ENCODE data around the gene CFAP54.
A peak's percentile ranks its signal among the peaks of the same experiment; 100 is the strongest.
"Not testable (repeated sequence)": the region's sequence is repeated elsewhere in the genome, so short reads cannot be mapped to it uniquely, and the experiment has no call there.

Gene CFAP54

DNA sequence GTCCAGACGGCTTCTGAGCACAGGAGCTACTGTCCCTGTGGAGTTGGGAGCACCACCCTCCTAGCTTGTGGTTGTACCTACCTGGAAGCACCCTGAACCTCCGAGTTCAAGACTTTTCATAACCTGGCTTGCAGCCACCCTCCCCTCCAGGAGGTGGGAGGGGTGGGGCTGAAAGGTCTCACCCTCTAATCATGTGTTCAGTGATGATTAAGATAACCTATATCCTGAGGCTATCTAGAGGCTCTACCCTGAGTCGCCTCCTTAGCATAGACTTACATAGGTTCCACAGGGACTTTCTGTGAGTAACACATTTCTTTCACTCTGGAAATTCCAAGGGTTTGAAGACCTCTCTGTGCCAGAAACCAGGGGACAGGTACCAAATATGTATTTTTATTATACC, 146.5 kb downstream of the CFAP54 start:
- no peak for DNase-seq

- no peak for DNase-seq
Measured at GRCh38 chr12:96636895-96637294, 147.5 kb downstream of the CFAP54 start.

- DNase-seq: no peak
Measured at GRCh38 chr12:96648923-96649322, 159.5 kb downstream of the CFAP54 start.

DNA sequence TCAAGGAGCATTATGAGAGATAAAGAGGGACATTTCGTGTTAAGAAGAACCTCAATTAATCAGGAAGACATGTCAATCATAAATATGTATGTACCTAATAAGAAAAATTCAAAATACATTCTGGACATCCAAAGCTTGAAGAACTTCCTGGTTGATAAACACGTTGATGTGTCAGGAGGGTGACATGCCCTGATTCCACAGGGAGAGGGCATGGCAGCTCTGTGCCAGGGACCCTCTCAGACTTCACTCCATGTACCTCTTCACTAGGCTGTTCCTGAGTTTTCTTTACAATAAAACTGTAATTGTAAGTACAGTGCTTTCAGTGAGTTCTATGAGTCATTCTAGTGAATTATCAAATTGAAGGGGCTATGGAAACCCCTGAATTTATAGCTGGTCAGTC, 163.5 kb downstream of the CFAP54 start:
- no peak for DNase-seq

- no peak for DNase-seq
Measured at GRCh38 chr12:96658075-96658474, 168.7 kb downstream of the CFAP54 start.

DNA sequence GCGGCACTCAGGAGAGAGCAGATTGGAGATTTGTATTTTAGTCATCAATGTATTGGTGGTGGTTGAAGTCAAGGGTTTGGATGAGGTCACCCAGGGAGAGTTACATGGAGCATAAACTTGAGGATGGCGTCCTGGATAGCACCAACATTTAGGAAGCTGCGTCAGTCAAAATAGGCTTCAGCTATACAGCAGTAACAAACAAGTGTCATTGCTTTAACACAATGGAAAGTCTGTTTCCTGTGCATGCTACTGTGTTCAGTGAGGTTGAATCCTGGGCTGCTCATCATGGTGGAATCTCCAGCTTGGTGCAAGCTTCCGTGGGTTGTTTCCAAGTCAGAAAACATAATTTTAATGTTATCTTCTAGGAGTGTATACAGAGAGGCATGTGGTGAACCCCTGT, 180.4 kb downstream of the CFAP54 start:
- no peak for DNase-seq

DNA sequence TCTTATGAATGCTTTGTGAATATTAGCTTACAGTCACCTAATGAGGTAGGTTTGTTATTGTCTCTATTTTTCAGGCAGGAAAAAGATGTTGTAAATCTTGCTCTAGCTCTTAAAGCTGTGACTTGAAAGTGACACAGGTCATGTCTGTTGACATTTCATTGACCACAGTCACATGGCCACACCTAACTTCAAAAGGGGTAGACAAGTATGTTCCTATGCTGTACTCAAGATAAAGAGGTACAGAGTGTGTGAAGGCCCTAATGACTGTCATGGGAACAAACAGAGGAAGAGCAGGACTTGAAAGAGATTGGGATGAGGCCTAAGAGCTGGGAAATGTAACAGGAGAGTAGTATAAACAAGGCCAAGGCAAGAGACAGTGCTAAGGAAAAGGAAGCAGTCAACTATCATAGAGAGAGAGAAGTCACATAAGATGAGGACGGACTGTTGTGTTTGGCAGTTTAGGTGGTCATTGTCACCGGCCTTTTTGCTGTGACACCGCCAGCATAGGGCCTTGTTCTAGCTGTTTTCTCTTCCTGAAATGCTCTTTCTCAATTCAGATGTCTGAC, 181.0 kb downstream of the CFAP54 start:
- DNase-seq: no peak

- not testable (repeated sequence) for DNase-seq
Measured at GRCh38 chr12:96675519-96675918, 186.1 kb downstream of the CFAP54 start.

GRCh38 chr12:96677363-96677762, 188.0 kb downstream of the CFAP54 start:
- DNase-seq: no peak

GRCh38 chr12:96687719-96688118, 198.3 kb downstream of the CFAP54 start:
- no peak for DNase-seq

DNA sequence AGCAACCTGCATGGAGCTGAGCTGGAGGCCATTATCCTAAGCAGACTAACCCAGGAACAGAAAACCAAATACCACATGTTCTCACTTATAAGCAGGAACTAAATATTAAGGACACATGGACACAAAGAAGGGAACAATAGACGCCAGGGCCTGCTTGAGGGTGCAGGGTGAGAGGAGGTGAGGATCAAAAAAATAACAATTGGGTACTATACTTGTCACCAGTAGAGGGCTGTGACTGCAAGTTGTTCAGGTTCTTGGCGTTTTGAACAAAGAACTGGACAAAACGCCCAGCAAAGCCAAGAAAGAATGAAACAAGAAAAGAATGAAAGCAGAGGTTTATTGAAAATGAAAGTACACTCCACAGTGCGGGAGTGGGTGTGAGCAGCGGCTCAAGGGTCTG, 209.1 kb downstream of the CFAP54 start:
- DNase-seq: no peak

DNA sequence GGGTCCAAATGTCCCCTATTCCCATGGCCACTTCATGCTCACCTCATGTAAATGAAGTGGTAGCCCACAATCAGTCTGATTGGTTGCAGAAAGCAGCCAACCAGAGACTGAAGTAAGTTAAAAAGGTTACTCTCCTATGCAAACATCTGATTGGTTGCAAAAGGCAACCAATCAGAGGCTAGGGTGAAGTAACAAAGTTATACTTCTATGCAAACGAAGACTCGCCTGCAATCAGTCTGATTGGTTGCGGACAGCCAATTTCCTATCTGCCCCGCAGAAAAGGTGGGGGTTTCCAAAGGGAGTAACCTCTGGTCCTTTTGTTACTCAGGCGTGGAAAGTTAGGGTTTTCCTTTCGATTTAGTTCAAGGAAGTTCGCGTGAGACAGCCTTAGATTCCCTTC, 209.6 kb downstream of the CFAP54 start:
- DNase-seq: no peak

DNA sequence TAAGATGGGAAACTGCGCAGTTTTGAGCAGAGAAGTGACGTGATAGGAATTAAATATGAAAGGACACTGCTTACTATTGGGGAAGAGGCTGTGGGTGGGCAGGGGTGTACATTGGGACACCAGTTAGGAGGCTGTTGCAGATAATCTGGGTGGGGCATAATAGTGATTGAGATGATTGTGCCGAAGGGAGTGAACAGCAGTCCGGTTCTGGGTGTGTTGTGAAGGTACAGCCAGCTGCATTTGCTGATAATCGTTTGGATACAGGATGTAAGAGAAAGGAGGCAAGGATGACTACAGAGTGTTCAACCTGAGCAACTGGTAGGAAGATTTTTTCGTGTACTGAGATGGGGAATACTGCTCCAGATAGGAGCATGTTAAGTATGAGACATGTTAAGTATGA, 212.5 kb downstream of the CFAP54 start:
- no peak for DNase-seq

- DNase-seq: no peak
Measured at GRCh38 chr12:96710127-96710745, 220.9 kb downstream of the CFAP54 start.

DNA sequence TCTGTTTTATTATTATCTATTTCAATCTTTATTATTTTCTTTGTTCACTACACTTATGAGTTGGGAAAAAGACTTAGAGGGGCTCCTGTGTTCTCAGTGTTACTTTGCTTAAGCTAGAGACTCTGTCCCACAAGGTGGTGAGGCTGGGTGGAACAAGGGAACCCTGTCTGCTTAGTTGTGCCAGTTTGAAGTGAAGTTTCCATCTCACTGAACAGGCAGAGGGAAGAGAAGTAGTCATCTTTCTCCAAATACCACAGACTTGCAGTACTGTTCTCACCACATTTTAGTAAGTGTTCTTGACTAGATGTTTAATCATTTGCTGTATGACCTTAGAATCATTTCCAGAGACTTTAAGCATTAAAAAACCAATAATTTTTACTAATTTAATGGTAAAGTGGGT, 222.0 kb downstream of the CFAP54 start:
- no peak for DNase-seq

DNA sequence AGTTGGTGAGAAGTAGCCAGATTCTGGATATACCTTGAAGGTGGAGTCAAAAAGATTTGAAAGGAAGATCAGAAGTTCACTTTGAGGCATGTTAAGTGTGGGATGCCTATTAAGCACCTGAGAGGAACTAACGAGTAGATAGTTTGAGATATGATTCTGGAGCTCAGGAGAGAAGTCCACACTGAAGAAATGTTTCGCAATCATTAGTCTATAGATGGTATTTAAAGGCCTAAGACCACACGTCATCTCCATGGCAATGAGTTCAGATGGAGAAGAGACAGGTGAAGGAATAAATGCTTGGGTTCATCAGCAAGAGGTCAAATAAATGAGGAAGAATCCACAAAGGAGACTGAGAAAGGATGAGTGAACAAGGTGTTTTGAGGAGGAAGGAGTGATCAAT, 224.8 kb downstream of the CFAP54 start:
- no peak for DNase-seq

GRCh38 chr12:96719660-96720362, 230.4 kb downstream of the CFAP54 start:
- peak; percentile 19 for DNase-seq

DNA sequence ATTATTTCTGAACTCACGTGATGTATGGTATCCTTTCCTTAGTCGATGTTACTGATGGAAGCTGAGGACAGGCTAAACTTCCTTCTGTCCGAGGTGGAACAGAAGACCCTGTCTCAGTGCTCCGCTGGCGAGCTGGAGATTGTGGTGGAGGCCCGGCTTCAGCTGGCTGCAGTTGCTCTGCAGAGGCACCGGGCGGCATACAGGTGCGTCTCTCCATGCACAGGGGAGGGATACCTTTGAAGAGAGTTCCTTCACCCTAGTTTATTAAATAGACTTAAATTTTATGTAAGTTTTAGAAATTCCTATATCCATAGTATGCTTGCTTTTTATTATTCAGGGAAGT, 231.0 kb downstream of the CFAP54 start:
- DNase-seq: peak; percentile 27

DNA sequence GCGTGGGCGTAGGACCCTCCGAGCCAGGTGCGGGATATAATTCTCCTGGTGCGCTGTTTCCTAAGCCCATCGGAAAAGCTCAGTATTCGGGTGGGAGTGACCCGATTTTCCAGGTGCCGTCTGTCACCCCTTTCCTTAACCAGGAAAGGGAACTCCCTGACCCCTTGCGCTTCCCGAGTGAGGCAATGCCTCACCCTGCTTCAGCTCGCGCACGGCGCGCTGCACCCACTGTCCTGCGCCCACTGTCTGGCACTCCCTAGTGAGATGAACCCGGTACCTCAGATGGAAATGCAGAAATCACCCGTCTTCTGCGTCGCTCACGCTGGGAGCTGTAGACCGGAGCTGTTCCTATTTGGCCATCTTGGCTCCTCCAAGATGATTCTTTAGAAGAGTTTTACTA, 240.1 kb downstream of the CFAP54 start:
- DNase-seq: not testable (repeated sequence)

- DNase-seq: no peak
Measured at GRCh38 chr12:96729886-96730285, 240.5 kb downstream of the CFAP54 start.

DNA sequence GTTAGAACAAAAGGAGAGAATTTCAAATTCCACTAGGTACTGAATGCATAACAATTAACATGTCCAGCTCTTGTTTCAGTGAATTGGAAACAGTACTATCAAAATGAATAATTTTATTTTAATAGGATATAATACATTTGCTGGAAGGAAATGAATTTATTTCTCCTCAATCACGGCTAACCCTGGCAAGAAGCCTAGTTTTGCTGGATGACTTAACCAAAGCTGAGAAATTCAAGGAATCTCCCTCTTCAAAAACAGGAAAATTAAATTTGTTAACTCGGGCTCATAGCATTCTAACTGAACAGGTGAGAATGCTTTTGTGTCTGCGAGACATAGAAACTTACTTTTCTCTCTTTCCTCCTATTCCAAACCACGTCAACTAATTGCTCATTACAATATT, 254.2 kb downstream of the CFAP54 start:
- DNase-seq: no peak

DNA sequence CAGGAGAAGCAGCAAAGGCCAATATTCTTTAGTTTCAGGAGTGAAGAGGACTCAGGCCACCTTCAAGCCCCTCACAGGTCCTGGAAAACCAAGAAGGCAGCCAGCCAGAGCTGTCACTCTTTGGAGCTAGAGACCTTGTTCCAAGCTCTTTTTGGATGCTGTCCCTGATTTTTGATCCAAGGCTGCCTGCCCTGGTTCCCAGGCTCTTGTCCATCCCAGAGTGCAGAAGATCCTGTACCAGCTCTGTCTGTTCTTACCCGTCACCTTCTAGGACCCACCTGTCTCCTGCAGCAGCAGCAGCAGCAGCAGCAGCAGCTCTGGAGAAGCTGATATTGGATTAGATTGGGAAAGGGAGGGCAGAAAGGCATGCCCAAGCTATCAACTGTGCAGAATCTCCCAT, 260.6 kb downstream of the CFAP54 start:
- DNase-seq: no peak

DNA sequence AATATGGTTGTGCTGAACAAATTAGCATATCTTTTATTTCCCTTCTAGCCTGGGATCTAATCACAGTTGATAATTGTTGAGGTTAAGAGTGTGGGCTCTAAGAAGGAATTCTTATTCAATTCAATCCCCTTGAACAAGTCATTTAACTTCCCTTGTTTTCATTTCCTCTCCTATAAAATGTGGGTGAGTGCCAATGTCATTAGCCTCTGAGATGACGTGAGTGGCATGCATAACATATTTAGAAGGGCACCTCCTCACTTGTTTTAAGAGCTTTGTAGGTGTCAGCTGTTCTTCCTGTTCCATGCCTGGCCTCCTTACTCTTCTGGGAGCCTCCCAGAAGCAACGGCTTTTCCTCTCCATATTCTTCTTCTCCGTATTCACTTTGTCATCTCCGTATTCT, 262.2 kb downstream of the CFAP54 start:
- no peak for DNase-seq

GRCh38 chr12:96752211-96752610, 262.8 kb downstream of the CFAP54 start:
- DNase-seq: no peak

DNA sequence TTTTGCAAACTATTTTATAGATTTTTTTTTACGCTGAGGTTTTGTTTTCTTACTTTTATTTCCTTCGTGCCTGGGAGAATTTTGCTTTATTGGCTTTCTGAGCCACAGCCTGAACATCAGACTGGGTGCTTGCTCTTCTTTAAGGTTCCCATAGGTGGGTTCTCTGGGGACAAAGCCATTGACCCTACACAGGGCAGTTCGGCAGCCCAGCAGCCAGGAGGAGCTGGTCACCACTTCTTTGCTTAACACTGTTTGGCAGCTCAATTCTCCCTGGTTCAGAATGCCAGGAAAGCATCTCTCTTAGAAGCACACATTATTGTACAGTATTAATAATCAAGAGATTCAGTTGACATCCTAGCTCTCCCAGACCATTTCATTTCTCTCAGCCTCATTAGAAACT, 276.9 kb downstream of the CFAP54 start:
- no peak for DNase-seq

All from CD4-positive, alpha-beta T cell treated with Interleukin-6 for 4 hours (primary cell).